IMR-90 (cell line): ENCODE data around the gene MSRB1. TPM values are rescaled to one million over a fixed set of nuclear protein-coding genes. Genes with fewer than 3 reads are reported as not detected.
"Not testable (repeated sequence)": the region's sequence is repeated elsewhere in the genome, so short reads cannot be mapped to it uniquely, and the experiment has no call there.

ENCODE experiments used
- ATAC-seq: fragments of 200-7000 bp; cut with Tn5 transposase; 2 replicates; pipeline ENCODE4 v1.9.1; 2020; ENCODE audit warnings: low read depth, mild to moderate bottlenecking, moderate library complexity
- BruUV-seq: library from RNA; stranded (reverse); fragments of 400-500 nt; replicated peaks from 2 replicates; lab custom pipeline; 2021; lab: Mats Ljungman, UMichigan
- CTCF ChIA-PET: fragments of 300-600 bp; formaldehyde crosslinking; extraction: SDS; loops from one replicate; lab custom pipeline; 2021; ENCODE audit warnings: antibody characterized with exemption; lab: Yijun Ruan, JAX
- POLR2A ChIA-PET: fragments of 300-600 bp; sonication (Branson Sonifier 250); formaldehyde crosslinking; loops from one replicate; lab custom pipeline; 2022; ENCODE audit warnings: antibody characterized with exemption; ENCODE audit not compliant: unreplicated experiment; lab: Charles Lee
- DNase-seq: peaks from one replicate; pipeline ENCODE4 v3.0.0; 2013
- H2AFZ ChIP-seq: replicated peaks from 2 replicates; pipeline ENCODE3; 2013; ENCODE audit warnings: low read length, mild to moderate bottlenecking; ENCODE audit not compliant: poor library complexity
- H2AK5ac ChIP-seq: 2 replicates; pipeline ENCODE4 v1.6.1; 2013; ENCODE audit warnings: low read depth, low read length, inconsistent platforms
- H2AK9ac ChIP-seq: replicated peaks from 2 replicates; pipeline ENCODE3; 2013; ENCODE audit warnings: mild to moderate bottlenecking, low read depth, low read length, moderate library complexity; ENCODE audit not compliant: poor library complexity
- H2BK120ac ChIP-seq: 2 replicates; pipeline ENCODE4 v1.6.1; 2013; ENCODE audit warnings: low read depth, low read length, inconsistent platforms
- H2BK15ac ChIP-seq: 3 replicates; pipeline ENCODE4 v1.6.1; 2013; ENCODE audit warnings: low read depth, low read length, inconsistent platforms
- H2BK20ac ChIP-seq: 2 replicates; pipeline ENCODE4 v1.6.1; 2013; ENCODE audit warnings: low read depth, mild to moderate bottlenecking, inconsistent platforms, low read length, moderate library complexity
- H2BK5ac ChIP-seq: 2 replicates; pipeline ENCODE4 v1.6.1; 2013; ENCODE audit warnings: mild to moderate bottlenecking, low read depth, low read length, inconsistent platforms; ENCODE audit not compliant: poor library complexity, severe bottlenecking
- H3K14ac ChIP-seq: replicated peaks from 2 replicates; pipeline ENCODE4 v1.6.1; 2013; ENCODE audit warnings: low read depth, low read length, inconsistent platforms
- H3K18ac ChIP-seq: 2 replicates; pipeline ENCODE4 v1.6.1; 2013; ENCODE audit warnings: low read depth, low read length, control low read depth
- H3K23ac ChIP-seq: 2 replicates; pipeline ENCODE4 v1.6.1; 2013; ENCODE audit warnings: low read depth, low read length, inconsistent platforms
- H3K27ac ChIP-seq: 2 replicates; pipeline ENCODE4 v1.5.1; 2013; ENCODE audit warnings: mild to moderate bottlenecking, control low read depth, low read length; ENCODE audit not compliant: insufficient read depth
- H3K27me3 ChIP-seq: 2 replicates; pipeline ENCODE4 v1.6.1; 2013; ENCODE audit warnings: low read length; ENCODE audit not compliant: control insufficient read depth, insufficient read depth
- H3K36me3 ChIP-seq: 2 replicates; pipeline ENCODE4 v1.6.1; 2013; ENCODE audit warnings: low read length, mixed read lengths; ENCODE audit not compliant: control insufficient read depth, insufficient read depth
- H3K4ac ChIP-seq: 2 replicates; pipeline ENCODE4 v1.6.1; 2013; ENCODE audit warnings: low read depth, low read length, inconsistent platforms
- H3K4me1 ChIP-seq: 2 replicates; pipeline ENCODE4 v1.6.1; 2013; ENCODE audit warnings: low read length, mixed read lengths; ENCODE audit not compliant: control insufficient read depth, insufficient read depth
- H3K4me2 ChIP-seq: 2 replicates; pipeline ENCODE4 v1.6.1; 2013; ENCODE audit warnings: low read depth, mild to moderate bottlenecking, control low read depth, low read length, moderate library complexity
- H3K4me3 ChIP-seq: 2 replicates; pipeline ENCODE4 v1.5.1; 2013; ENCODE audit warnings: low read depth, mild to moderate bottlenecking, control low read depth, low read length, moderate library complexity; ENCODE audit not compliant: insufficient read depth
- H3K56ac ChIP-seq: 2 replicates; pipeline ENCODE4 v1.6.1; 2013; ENCODE audit warnings: low read length, inconsistent platforms; ENCODE audit not compliant: insufficient read depth; ENCODE audit errors: extremely low read depth
- H3K79me1 ChIP-seq, 2 experiments: 2 replicates each; pipeline ENCODE4 v1.6.1; 2013; ENCODE audit warnings: low read length in 2 of 2, inconsistent platforms in 1 of 2, low read depth in 1 of 2
- H3K9ac ChIP-seq: 2 replicates; pipeline ENCODE4 v1.6.1; 2013; ENCODE audit warnings: low read depth, low read length, control low read depth
- H3K9me1 ChIP-seq: 2 replicates; pipeline ENCODE4 v1.6.1; 2013; ENCODE audit warnings: low read length, inconsistent platforms; ENCODE audit not compliant: insufficient read depth
- H3K9me3 ChIP-seq: 2 replicates; pipeline ENCODE4 v1.6.1; 2013; ENCODE audit warnings: low read length; ENCODE audit not compliant: control insufficient read depth, insufficient read depth
- H4K20me1 ChIP-seq: 2 replicates; pipeline ENCODE4 v1.6.1; 2013; ENCODE audit warnings: low read length, inconsistent platforms; ENCODE audit not compliant: insufficient read depth
- H4K5ac ChIP-seq: 2 replicates; pipeline ENCODE4 v1.6.1; 2013; ENCODE audit warnings: mild to moderate bottlenecking, low read depth, low read length, control low read depth
- H4K8ac ChIP-seq, 2 experiments: 2 replicates each; pipeline ENCODE4 v1.6.1; 2013; ENCODE audit warnings: low read depth in 2 of 2, low read length in 2 of 2, control low read depth in 1 of 2, inconsistent platforms in 1 of 2
- H4K91ac ChIP-seq: 2 replicates; pipeline ENCODE4 v1.6.1; 2013; ENCODE audit warnings: low read depth, low read length, inconsistent platforms; ENCODE audit not compliant: insufficient read depth
- WGBS, 2 experiments: methylation state at CpG; one replicate each; pipeline versions ENCODE4 v1.1.5 to v1.1.7; 2013; ENCODE audit warnings: missing lambda C conversion rate in 2 of 2; ENCODE audit not compliant: insufficient read length in 1 of 2; ENCODE audit errors: extremely low coverage in 2 of 2; 5-methylcytosine and 5-hydroxymethylcytosine counted together
- dilution Hi-C: fragments of 300-500 bp; cut with HindIII; formaldehyde crosslinking; loops from one replicate; pipeline ENCODE4 v1.14.3; 2018; ENCODE audit warnings: low sequenced_read_pairs; ENCODE audit not compliant: unreplicated experiment
- in situ Hi-C: fragments of 300-500 bp; cut with MboI; formaldehyde crosslinking; loops from 3 replicates; pipeline ENCODE4 v1.14.3; 2019; ENCODE audit warnings: low sequenced_read_pairs, inconsistent platforms, mixed read lengths
- intact Hi-C: fragments of 100-400 bp; cut with micrococcal nuclease; formaldehyde crosslinking; loops from 2 replicates; pipeline ENCODE4 v1.10.0; 2022
- polyA plus RNA-seq, 3 experiments: library from polyadenylated mRNA; depleted of rRNA; stranded (reverse); fragments of >200 nt; gene quantifications; 2 replicates each; pipeline ENCODE4 v1.2.3, GENCODE V29; 2012; ENCODE audit warnings: low replicate concordance in 1 of 3
- total RNA-seq: library from RNA; depleted of rRNA; stranded (reverse); fragments of >200 nt; gene quantifications from 2 replicates; pipeline ENCODE4 v1.2.3, GENCODE V29; 2012

MSRB1 gene
- total and polyA plus RNA-seq, 2 of the 4 experiments (the other 2 are of a cell fraction) = 17.0 to 32.3 TPM

DNA sequence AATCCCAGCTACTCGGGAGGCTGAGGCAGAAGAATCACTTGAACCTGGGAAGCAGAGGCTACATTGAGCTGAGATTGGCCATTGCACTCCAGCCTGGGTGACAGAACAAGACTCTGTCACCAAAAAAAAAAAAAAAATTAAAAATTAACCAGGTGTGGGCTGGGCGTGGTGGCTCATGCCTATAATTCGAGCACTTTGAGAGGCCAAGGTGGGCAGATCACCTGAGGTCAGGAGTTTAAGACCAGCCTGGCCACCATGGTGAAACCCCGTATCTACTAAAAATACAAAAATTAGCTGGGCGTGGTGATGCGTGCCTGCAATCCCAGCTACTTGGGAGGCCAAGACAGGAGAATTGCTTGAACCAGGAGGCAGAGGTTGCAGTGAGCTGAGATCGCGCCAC lies 3.2 kb downstream of the MSRB1 start:
- ATAC-seq, H4K20me1 ChIP-seq, H3K27me3 ChIP-seq, H2BK20ac ChIP-seq, BruUV-seq, H3K4ac ChIP-seq, CTCF ChIA-PET, H3K14ac ChIP-seq, dilution Hi-C loops, H2AK5ac ChIP-seq, H3K4me2 ChIP-seq, H3K18ac ChIP-seq, H2BK120ac ChIP-seq, intact Hi-C loops, H2AK9ac ChIP-seq, DNase-seq, H3K9me1 ChIP-seq, H4K8ac ChIP-seq, H2BK15ac ChIP-seq, H2BK5ac ChIP-seq, H3K27ac ChIP-seq, H4K91ac ChIP-seq, H3K56ac ChIP-seq, H3K4me1 ChIP-seq, H3K9ac ChIP-seq, H3K4me3 ChIP-seq, POLR2A ChIA-PET, in situ Hi-C loops, H4K5ac ChIP-seq, H3K23ac ChIP-seq, H3K9me3 ChIP-seq, H2AFZ ChIP-seq: not testable (repeated sequence)
- 93% methylated on average over 3 of the region's 8 CpGs; no CpG with 5 or more reads in 1 of the 2 experiments for WGBS, 2 experiments
- Histone ChIP-seq H3K79me1 (peaks cover 9 to 13% of the 10 kb centered on the region in 2 experiments; a peak in 3 of 4 replicates), H3K36me3 (peaks cover 23% of the 10 kb centered on the region)
